Measurements from ENCODE around the gene PSMA2. TPM values are rescaled to one million over a fixed set of nuclear protein-coding genes. Genes with fewer than 3 reads are reported as not detected.

The PSMA2 gene
- total RNA-seq (2013) = 123 TPM
- polyA plus RNA-seq (100 to 1,000 TPM in 2 of 3 donors, 10 to 100 TPM in 1; 51.8 to 294 (median 283) TPM), polyA minus RNA-seq (11.6 and 20.4 TPM in 2 replicates), total RNA-seq (1.3 to 6.6 (median 4.5) reads per million in 11 experiments)

GRCh38 chr7:42931834-42932651 is at the start of gene PSMA2, which contains the start of gene MRPL32:
PSMA2 (minus strand) TSS chr7:42932174; CDS start chr7:42932158, 16 bp downstream.
MRPL32 (plus strand) TSS chr7:42932376; CDS start chr7:42932387, 11 bp downstream.
- intact Hi-C loops (cut with micrococcal nuclease) = loop anchor here (2.0 kb wide), 2 partner anchors 19 to 21 kb away; partner anchors contain the start of gene C7orf25 (in 1 of the 2)
- peaks cover 73% of the 10 kb centered on the region for H3K79me2 ChIP-seq (ENCODE audit: insufficient read depth, low read length)
- no peaks in the 10 kb centered on the region for H3K9me3 ChIP-seq (replicated peaks in 1 of 2; ENCODE audit: control insufficient read depth in 1 of 2, insufficient read depth in 1 of 2, low read length in 2 of 2)
- peaks cover 0 to 3% (median 0%) of the 10 kb centered on the region in 7 donors for H3K9me3 Mint-ChIP-seq
- peak within 1 kb of the TSS; percentile 88 for H2AFZ ChIP-seq (ENCODE audit: insufficient read depth, low read depth, low read length, poor library complexity, severe bottlenecking)
- peaks cover 17 to 19% of the 10 kb centered on the region in 2 donors for H3K36me3 Mint-ChIP-seq
- peak within 1 kb of the TSS; percentile 92 for H3K4me2 ChIP-seq (replicated peaks; ENCODE audit: extremely low read depth, low read length, poor library complexity, severe bottlenecking)
- WGBS (ENCODE audit: insufficient coverage) = 0% methylated on average over 41 of the region's 56 CpGs
- H3K36me3 ChIP-seq (replicated peaks in 1 of 2; ENCODE audit: control insufficient read depth in 1 of 2, insufficient read depth in 2 of 2, low read length in 2 of 2) = peaks cover 20 to 21% of the 10 kb centered on the region in 2 donors
- H3K4me3 ChIP-seq (replicated peaks in 1 of 3; ENCODE audit: low read depth in 2 of 3, low read length in 3 of 3) = peak within 1 kb of the TSS; percentile 90 to 100 (median 98)
- H3K4me1 ChIP-seq (ENCODE audit: control insufficient read depth in 1 of 2, insufficient read depth in 2 of 2, low read length in 2 of 2) = peaks cover 26 to 42% of the 10 kb centered on the region in 2 donors
- DNase-seq = peak; percentile 94 to 98 (median 95)
- peak within 1 kb of the TSS; percentile 99 to 100 for H3K4me3 Mint-ChIP-seq
- peak within 1 kb of the TSS; percentile 91 for H3K9ac ChIP-seq (ENCODE audit: insufficient read depth, low read length, poor library complexity, severe bottlenecking)
- H3K27ac ChIP-seq (ENCODE audit: low read depth in 1 of 2, low read length in 2 of 2) = peak within 1 kb of the TSS; percentile 79 to 94
- no peaks in the 10 kb centered on the region for H3K27me3 Mint-ChIP-seq (ENCODE audit: low read depth in 3 of 3)
- no peaks in the 10 kb centered on the region for H3K27me3 ChIP-seq (ENCODE audit: control insufficient read depth in 2 of 2, insufficient read depth in 2 of 2, low read length in 2 of 2)
- peak within 1 kb of the TSS; percentile 92 to 99 (median 97) for H3K27ac Mint-ChIP-seq
- peaks cover 51% of the 10 kb centered on the region for H3K4me1 Mint-ChIP-seq
- peaks cover 29% of the 10 kb centered on the region for H4K20me1 ChIP-seq (ENCODE audit: insufficient read depth, low read length)
- no peak for TF ChIP-seq CTCF (IDR thresholded peaks at IDR 0.05)

- Histone ChIP-seq H3K4me3 (replicated peaks in 1 of 3; ENCODE audit: low read depth in 2 of 3, low read length in 3 of 3) (no peak overlapping the region), H3K36me3 (replicated peaks in 1 of 2; ENCODE audit: control insufficient read depth in 1 of 2, insufficient read depth in 2 of 2, low read length in 2 of 2) (no peaks in the 10 kb centered on the region), H3K9me3 (replicated peaks in 1 of 2; ENCODE audit: control insufficient read depth in 1 of 2, insufficient read depth in 1 of 2, low read length in 2 of 2) (no peaks in the 10 kb centered on the region), H2AFZ (ENCODE audit: insufficient read depth, low read depth, low read length, poor library complexity, severe bottlenecking) (no peak overlapping the region), H4K20me1 (ENCODE audit: insufficient read depth, low read length) (no peaks in the 10 kb centered on the region), H3K27ac (ENCODE audit: low read depth in 1 of 2, low read length in 2 of 2) (no peak overlapping the region), H3K27me3 (ENCODE audit: control insufficient read depth in 2 of 2, insufficient read depth in 2 of 2, low read length in 2 of 2) (no peaks in the 10 kb centered on the region), H3K4me2 (replicated peaks; ENCODE audit: extremely low read depth, low read length, poor library complexity, severe bottlenecking) (no peak overlapping the region), H3K79me2 (ENCODE audit: insufficient read depth, low read length) (no peaks in the 10 kb centered on the region), H3K9ac (ENCODE audit: insufficient read depth, low read length, poor library complexity, severe bottlenecking) (no peak overlapping the region), H3K4me1 (ENCODE audit: control insufficient read depth in 1 of 2, insufficient read depth in 2 of 2, low read length in 2 of 2) (no peaks in the 10 kb centered on the region)
- peaks cover 0 to 4% (median 2%) of the 10 kb centered on the region in 3 donors for H3K27me3 Mint-ChIP-seq (ENCODE audit: low read depth in 3 of 3)
- TF ChIP-seq CTCF (IDR thresholded peaks at IDR 0.05) = no peak
- DNase-seq = no peak
- no peaks in the 10 kb centered on the region for H3K36me3 Mint-ChIP-seq
- no peak overlapping the region for H3K4me3 Mint-ChIP-seq
- H3K9me3 Mint-ChIP-seq = peaks cover 4 to 12% (median 10%) of the 10 kb centered on the region in 7 donors
- no peaks in the 10 kb centered on the region for H3K4me1 Mint-ChIP-seq
- intact Hi-C loops (cut with micrococcal nuclease) = no loop called here
- 89% methylated on average over 1 of the region's 1 CpG for WGBS (ENCODE audit: insufficient coverage)
- H3K27ac Mint-ChIP-seq = no peak overlapping the region
These were observed 49.6 kb upstream of the PSMA2 start for GRCh38 chr7:42981601-42982000.
